ENCODE results near the gene FHOD3. TPM values are rescaled to one million over a fixed set of nuclear protein-coding genes. Genes with fewer than 3 reads are reported as not detected.

The FHOD3 gene
- total and polyA plus RNA-seq, 2 of the 8 experiments (the other 6 are each of a cell fraction or from before 2014, with no cell fraction given) = 9.7 to 10.5 TPM

DNA sequence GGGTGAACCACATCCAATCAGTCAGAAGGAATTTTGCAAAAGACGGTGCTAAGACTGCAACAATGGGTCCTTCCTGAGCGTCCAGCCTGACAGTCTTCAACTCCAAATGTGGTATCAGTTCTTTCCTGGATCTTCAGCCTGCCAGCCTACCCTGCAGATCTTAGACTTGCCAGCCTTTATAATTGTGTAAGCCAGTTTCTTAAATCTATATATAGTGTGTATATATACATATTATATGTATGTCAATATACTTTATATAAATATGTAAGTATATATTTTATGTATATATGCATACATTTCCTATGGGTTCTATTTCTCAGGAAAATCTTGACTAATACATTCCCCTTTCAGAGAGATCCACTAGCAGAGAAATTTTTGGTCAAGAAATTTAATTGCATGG, 245.5 kb downstream of the FHOD3 start:
- Histone ChIP-seq H3K4me2 (ENCODE audit: insufficient read depth in 1 of 2, low read depth in 2 of 2, low read length in 2 of 2) (no peak overlapping the region), H2BK5ac (ENCODE audit: low read depth, low read length) (no peak overlapping the region), H2BK15ac (ENCODE audit: low read length) (no peak overlapping the region), H3K14ac (ENCODE audit: insufficient read length) (no peak overlapping the region), H3K27ac (ENCODE audit: low read depth, low read length) (no peak overlapping the region), H2AFZ (ENCODE audit: low read length) (no peak overlapping the region), H2BK120ac (replicated peaks; ENCODE audit: low read depth, low read length) (no peak overlapping the region), H3K56ac (replicated peaks; ENCODE audit: insufficient read length, low read depth, low read length) (no peak overlapping the region), H3K9ac (replicated peaks in 1 of 4; ENCODE audit: extremely low read depth in 1 of 4, low read depth in 3 of 4, low read length in 3 of 4) (no peak overlapping the region), H3K23ac (ENCODE audit: insufficient read length) (no peak overlapping the region), H4K5ac (ENCODE audit: insufficient read length, low read depth, low read length) (no peak overlapping the region), H4K20me1 (replicated peaks in 1 of 2; ENCODE audit: control insufficient read depth in 1 of 2, insufficient read depth in 2 of 2, low read length in 2 of 2) (no peaks in the 10 kb centered on the region), H3K79me2 (ENCODE audit: control insufficient read depth in 1 of 2, insufficient read depth in 2 of 2, low read length in 2 of 2) (no peaks in the 10 kb centered on the region), H3K79me1 (ENCODE audit: low read depth, low read length) (no peaks in the 10 kb centered on the region), H3K36me3 (ENCODE audit: control insufficient read depth in 2 of 4, insufficient read depth in 4 of 4, low read length in 3 of 4) (no peaks in the 10 kb centered on the region), H3K27me3 (replicated peaks in 1 of 4; ENCODE audit: control insufficient read depth in 3 of 4, extremely low read depth in 1 of 4, insufficient read depth in 3 of 4, low read length in 3 of 4) (no peaks in the 10 kb centered on the region), H2AK5ac (ENCODE audit: low read depth, low read length) (no peak overlapping the region), H3K4me3 (ENCODE audit: extremely low read depth in 1 of 4, insufficient read depth in 2 of 4, low read depth in 3 of 4, low read length in 4 of 4) (no peak overlapping the region), H4K91ac (replicated peaks; ENCODE audit: insufficient read length, low read length) (no peak overlapping the region), H3K18ac (ENCODE audit: extremely low read depth, low read length) (no peak overlapping the region), H2BK20ac (ENCODE audit: low read length) (no peak overlapping the region), H3K4me1 (replicated peaks in 1 of 4; ENCODE audit: control insufficient read depth in 3 of 4, insufficient read depth in 4 of 4, low read length in 3 of 4) (0 out of 7 replicates have a peak, but pooled peaks cover 0 to 1% (median 0%) of the 10 kb centered on the region in 4 experiments), H3K4ac (replicated peaks; ENCODE audit: insufficient read length, low read depth, low read length) (no peak overlapping the region), H2BK12ac (ENCODE audit: low read depth, low read length) (no peak overlapping the region), H4K8ac (ENCODE audit: extremely low read depth, insufficient read depth, low read length) (no peak overlapping the region), H3K23me2 (ENCODE audit: low read depth, low read length) (peaks cover 2% of the 10 kb centered on the region; the same call in 1 of the 2 replicates), H3K9me3 (ENCODE audit: insufficient read depth in 2 of 2, low read depth in 1 of 2, low read length in 1 of 2) (no peaks in the 10 kb centered on the region)
- no peak for DNase-seq (ENCODE audit: low read depth in 1 of 2, low spot score in 2 of 2)
- no peak for FAIRE-seq
- ChIA-PET CTCF (ENCODE audit: partially characterized antibody) (interaction anchor here (1.3 kb wide), 3 partner anchors 9 to 145 kb away, joined by 3 read pairs; no protein-coding TSS in a partner anchor), POLR2A (ENCODE audit: partially characterized antibody) (no interaction called here)
- WGBS, 2 experiments (ENCODE audit: extremely low coverage in 1 of 2, insufficient coverage in 1 of 2, insufficient read length in 1 of 2, insufficient replicate concordance in 2 of 2, low coverage in 1 of 2, low lambda C conversion rate in 2 of 2, missing lambda C conversion rate in 1 of 2) = 85% methylated on average over 2 of the region's 2 CpGs; no CpG with 5 or more reads in 1 of the 2 experiments
- TF ChIP-seq RFX5 (IDR thresholded peaks at IDR 0.05; ENCODE audit: borderline replicate concordance, low read depth, low read length) = no peak
- TF ChIP-seq CTCF (IDR thresholded peaks at IDR 0.05; ENCODE audit: control extremely low read depth in 1 of 3, insufficient read depth in 1 of 3, low read depth in 1 of 3, low read length in 3 of 3) = no peak
- TF ChIP-seq RAD21 (IDR thresholded peaks at IDR 0.05 in 1 of 2, conservative IDR thresholded peaks at IDR 0.05 in 1 of 2; ENCODE audit: low read depth in 2 of 2, low read length in 2 of 2) = no peak
- TF ChIP-seq RNF2 (IDR thresholded peaks at IDR 0.05; ENCODE audit: borderline replicate concordance, low read depth, low read length, missing control alignments, poor library complexity, severe bottlenecking) = no peak
- TF ChIP-seq, protein P1, sequence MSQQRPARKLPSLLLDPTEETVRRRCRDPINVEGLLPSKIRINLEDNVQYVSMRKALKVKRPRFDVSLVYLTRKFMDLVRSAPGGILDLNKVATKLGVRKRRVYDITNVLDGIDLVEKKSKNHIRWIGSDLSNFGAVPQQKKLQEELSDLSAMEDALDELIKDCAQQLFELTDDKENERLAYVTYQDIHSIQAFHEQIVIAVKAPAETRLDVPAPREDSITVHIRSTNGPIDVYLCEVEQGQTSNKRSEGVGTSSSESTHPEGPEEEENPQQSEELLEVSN (IDR thresholded peaks at IDR 0.05) = no peak
- no peak for TF ChIP-seq SAP30 (IDR thresholded peaks at IDR 0.05; ENCODE audit: insufficient read depth, insufficient replicate concordance, low read length)
- TF ChIP-seq GTF2F1 (IDR thresholded peaks at IDR 0.05; ENCODE audit: borderline replicate concordance, low read depth, low read length) = no peak
